Natural killer cell treated with Interleukin-12 subunit alpha and Interleukin-12 subunit beta and Interleukin-15 and Interleukin-18, amount 100 ng/mL, for 72 hours (primary cell): ENCODE measurements around the gene UPF2. TPM values are rescaled to one million over a fixed set of nuclear protein-coding genes. Genes with fewer than 3 reads are reported as not detected.

ENCODE experiments used
- ATAC-seq, 2 donors: fragments of 150-1000 bp; cut with Tn5 transposase in 1 of 2; sonication (Bioruptor Pico), chemical (Tn5 transposase) in 1 of 2; 2 replicates each; pipeline ENCODE4 v1.10.0; 2021
- DNase-seq: peaks from one replicate; pipeline ENCODE4 v3.0.0; 2022; ENCODE audit warnings: low spot score
- H3K27ac Mint-ChIP-seq, 2 donors: 1 replicate in 1 of 2; 2 replicates in 1 of 2; pipeline ENCODE4 v1.8.0; 2022; ENCODE audit warnings: mixed read lengths in 2 of 2, mild to moderate bottlenecking in 1 of 2, moderate library complexity in 1 of 2
- H3K27me3 Mint-ChIP-seq, 2 donors: 1 replicate in 1 of 2; 2 replicates in 1 of 2; pipeline ENCODE4 v1.8.0; 2022; ENCODE audit warnings: mixed read lengths in 2 of 2
- H3K36me3 Mint-ChIP-seq: one replicate; pipeline ENCODE4 v1.8.0; 2022; ENCODE audit warnings: mixed read lengths
- H3K4me1 Mint-ChIP-seq, 2 donors: 1 replicate in 1 of 2; 2 replicates in 1 of 2; pipeline ENCODE4 v1.8.0; 2022; ENCODE audit warnings: low read depth in 2 of 2, mixed read lengths in 2 of 2, mild to moderate bottlenecking in 1 of 2
- H3K4me3 Mint-ChIP-seq: one replicate; pipeline ENCODE4 v1.8.0; 2022; ENCODE audit warnings: mixed read lengths
- H3K9me3 Mint-ChIP-seq: 2 replicates; pipeline ENCODE4 v1.8.0; 2022; ENCODE audit warnings: mixed read lengths
- total RNA-seq, 2 donors: library from RNA; stranded (reverse); gene quantifications; one replicate each; pipeline ENCODE4 v1.2.3, GENCODE V29; 2022

UPF2 gene
- total RNA-seq, 2 donors from 2014 or later, result 39.6 to 55.1 TPM

DNA sequence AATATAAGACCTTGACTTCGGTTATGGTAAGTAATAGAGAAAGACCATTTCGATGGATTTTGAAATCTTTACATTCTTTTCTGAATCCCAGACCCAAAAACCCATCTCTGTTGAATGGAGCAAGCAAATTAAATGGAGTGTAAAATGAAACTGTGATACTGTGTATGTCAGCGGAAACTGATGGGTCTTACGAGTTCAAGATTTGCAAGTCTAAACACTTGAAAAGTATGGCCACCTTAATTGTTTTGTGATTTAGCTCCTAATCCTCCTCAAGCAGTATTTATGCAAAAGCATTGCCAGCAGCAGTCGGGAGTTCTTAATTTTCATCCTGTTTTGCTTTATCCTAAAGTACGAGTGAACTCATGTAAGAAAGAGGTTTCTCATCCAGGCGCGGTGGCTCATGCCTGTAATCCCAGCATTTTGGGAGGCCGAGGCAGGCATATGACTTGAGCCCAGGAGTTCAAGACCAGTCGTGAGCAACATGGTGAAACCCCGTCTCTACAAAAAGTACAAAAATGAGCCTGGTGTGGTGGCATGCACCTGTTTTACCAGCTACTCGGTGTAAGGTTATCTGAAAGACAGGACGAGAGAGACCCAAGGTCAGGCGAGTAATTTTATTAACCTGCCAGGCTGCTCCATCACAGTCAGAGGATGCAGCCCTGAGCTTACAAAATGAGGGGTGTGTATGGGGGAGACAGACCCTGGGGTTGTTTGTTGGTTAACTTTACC, 20.3 kb upstream of the UPF2 start:
- Mint-ChIP-seq H3K27me3 (peaks cover 0 to 5% of the 10 kb centered on the region in 2 donors), H3K27ac (no peak overlapping the region), H3K9me3 (no peaks in the 10 kb centered on the region), H3K4me1 (no peaks in the 10 kb centered on the region), H3K36me3 (no peaks in the 10 kb centered on the region), H3K4me3 (no peak overlapping the region)
- ATAC-seq, result no peak
- DNase-seq, result no peak

DNA sequence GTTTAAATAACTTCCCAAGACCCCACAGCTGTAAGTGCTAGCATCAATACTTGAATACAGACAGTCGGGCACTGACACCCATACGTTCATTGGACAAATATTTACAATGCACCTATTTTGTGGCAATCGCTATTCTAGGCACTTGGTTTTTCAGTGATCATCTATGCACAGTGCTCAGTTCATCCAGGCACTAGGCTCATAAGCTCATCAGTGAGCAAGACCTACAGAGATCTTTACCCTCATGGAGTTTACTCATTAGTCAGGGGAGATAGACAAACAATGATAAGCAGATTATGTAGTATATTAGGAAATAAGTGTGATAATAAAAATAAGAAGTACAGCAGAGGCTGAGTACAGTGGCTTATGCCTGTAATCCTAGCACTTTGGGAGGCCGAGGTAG, 18.5 kb upstream of the UPF2 start:
- Mint-ChIP-seq H3K27me3 (peaks cover 0 to 5% of the 10 kb centered on the region in 2 donors), H3K4me1 (no peaks in the 10 kb centered on the region), H3K4me3 (no peak overlapping the region), H3K36me3 (no peaks in the 10 kb centered on the region), H3K9me3 (no peaks in the 10 kb centered on the region), H3K27ac (no peak overlapping the region)
- no peak for DNase-seq
- ATAC-seq, result no peak

DNA sequence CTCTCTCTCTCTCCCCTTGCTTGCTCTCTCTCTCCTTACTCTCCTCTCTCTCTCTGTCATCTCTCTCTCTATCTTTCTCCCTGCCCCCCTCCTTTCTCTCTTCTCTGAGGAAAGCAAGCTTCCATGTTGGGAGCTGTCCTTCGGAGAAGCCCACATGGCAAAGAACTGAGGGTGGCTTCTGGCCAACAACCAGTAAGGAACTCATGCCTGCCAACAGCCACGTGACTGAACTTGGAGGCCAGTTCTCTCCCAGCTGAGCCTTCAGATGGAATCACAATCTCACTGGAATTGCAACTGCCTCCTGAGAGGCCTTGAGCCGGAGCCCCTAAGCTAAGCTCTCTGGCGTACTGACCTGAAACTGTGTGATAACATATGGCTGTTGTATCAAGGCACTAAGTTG, 14.1 kb upstream of the UPF2 start:
- Mint-ChIP-seq H3K27me3 (no peaks in the 10 kb centered on the region), H3K36me3 (no peaks in the 10 kb centered on the region), H3K9me3 (no peaks in the 10 kb centered on the region), H3K4me3 (no peak overlapping the region), H3K4me1 (no peaks in the 10 kb centered on the region), H3K27ac (no peak overlapping the region)
- DNase-seq (no peak), ATAC-seq (no peak)

DNA sequence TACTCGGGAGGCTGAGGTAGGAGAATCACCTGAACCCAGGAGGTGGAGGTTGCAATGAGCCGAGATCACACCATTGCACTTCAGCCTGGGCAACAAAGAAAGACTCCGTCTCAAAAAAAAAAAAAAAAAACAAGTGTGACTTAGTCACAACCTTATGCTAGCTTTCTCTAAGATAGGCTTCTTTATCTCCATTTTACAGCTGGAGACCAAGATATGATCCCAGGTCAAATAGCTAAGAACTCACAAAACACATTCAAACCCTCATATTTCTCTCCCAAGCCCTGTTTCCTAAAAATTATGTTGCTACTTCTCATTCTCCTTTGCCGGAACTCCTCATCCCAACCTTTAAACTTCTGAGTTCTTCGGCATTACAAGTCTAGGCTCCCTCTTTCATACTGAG, 13.1 kb upstream of the UPF2 start:
- H3K27ac Mint-ChIP-seq, result no peak overlapping the region
- no peaks in the 10 kb centered on the region for H3K9me3 Mint-ChIP-seq
- DNase-seq (no peak), ATAC-seq (no peak)
- H3K27me3 Mint-ChIP-seq, result no peaks in the 10 kb centered on the region
- no peak overlapping the region for H3K4me3 Mint-ChIP-seq
- no peaks in the 10 kb centered on the region for H3K4me1 Mint-ChIP-seq
- H3K36me3 Mint-ChIP-seq, result no peaks in the 10 kb centered on the region

DNA sequence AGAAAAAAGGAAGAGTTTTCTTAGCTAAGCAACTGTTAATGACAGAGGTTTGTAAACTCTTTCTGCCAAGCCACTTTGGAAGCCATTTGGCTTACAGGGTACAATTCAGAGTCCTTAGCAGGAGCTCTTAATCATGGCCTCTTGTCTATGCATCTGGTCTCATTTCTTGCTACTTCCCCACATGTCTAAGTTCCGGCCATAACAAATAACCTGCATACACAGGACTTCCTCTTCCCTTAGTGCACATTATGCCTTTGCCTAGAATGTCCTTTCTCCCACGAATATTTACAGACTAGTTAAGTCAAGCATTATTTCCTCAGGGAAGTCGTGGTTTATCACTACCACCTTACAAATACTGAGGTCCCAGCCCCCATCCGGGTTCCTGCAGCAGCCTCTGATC, 8.6 kb upstream of the UPF2 start:
- no peaks in the 10 kb centered on the region for H3K36me3 Mint-ChIP-seq
- no peaks in the 10 kb centered on the region for H3K9me3 Mint-ChIP-seq
- no peak for DNase-seq
- no peak for ATAC-seq
- H3K27ac Mint-ChIP-seq, result no peak overlapping the region
- peaks cover 0 to 5% of the 10 kb centered on the region in 2 donors for H3K4me1 Mint-ChIP-seq
- H3K4me3 Mint-ChIP-seq, result no peak overlapping the region
- peaks cover 3 to 7% of the 10 kb centered on the region in 2 donors for H3K27me3 Mint-ChIP-seq

DNA sequence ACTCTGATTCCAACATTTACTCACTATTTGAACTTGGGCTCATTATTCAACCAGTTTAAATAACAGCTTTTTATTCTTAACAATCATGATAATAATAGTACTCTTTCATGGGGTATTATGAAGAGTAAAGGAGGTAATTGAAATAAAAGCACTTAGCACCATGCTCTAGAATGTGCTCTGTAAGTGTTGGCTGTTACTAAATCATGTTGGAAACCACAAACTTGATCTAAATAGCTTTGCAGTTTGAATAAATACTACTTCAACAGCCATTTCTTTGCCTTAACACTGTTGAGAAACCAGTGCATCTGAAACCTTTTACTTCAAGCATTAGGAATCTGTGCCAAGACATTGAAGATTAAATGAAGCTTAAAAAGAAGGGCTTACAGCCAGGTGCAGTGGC, 7.9 kb upstream of the UPF2 start:
- Mint-ChIP-seq H3K9me3 (no peaks in the 10 kb centered on the region), H3K27me3 (peaks cover 3 to 7% of the 10 kb centered on the region in 2 donors), H3K36me3 (no peaks in the 10 kb centered on the region), H3K4me3 (no peak overlapping the region), H3K27ac (no peak overlapping the region), H3K4me1 (peaks cover 0 to 5% of the 10 kb centered on the region in 2 donors)
- ATAC-seq (no peak), DNase-seq (no peak)

DNA sequence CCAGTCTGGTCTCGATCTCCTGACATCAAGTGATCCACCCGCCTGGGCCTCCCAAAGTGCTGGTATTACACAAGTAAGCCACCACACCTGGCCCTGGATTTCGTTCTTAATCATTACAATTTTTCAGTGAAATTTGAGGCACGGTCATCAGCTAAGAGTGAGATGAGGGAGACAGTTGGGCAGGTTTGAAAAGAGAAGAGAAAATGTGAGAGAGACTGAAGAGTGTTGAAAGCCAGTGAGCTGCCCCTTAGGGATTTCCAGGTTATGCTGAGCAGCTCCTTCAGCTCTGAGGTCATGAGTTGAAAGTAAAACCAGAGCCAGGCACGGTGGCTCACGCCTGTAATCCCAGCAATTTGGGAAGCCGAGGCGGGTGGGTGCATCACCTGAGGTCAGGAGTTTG, 5.9 kb upstream of the UPF2 start:
- H3K4me1 Mint-ChIP-seq, result peaks cover 0 to 5% of the 10 kb centered on the region in 2 donors
- peaks cover 3 to 7% of the 10 kb centered on the region in 2 donors for H3K27me3 Mint-ChIP-seq
- no peaks in the 10 kb centered on the region for H3K9me3 Mint-ChIP-seq
- no peaks in the 10 kb centered on the region for H3K36me3 Mint-ChIP-seq
- no peak for ATAC-seq
- DNase-seq, result no peak
- no peak overlapping the region for H3K4me3 Mint-ChIP-seq
- no peak overlapping the region for H3K27ac Mint-ChIP-seq

DNA sequence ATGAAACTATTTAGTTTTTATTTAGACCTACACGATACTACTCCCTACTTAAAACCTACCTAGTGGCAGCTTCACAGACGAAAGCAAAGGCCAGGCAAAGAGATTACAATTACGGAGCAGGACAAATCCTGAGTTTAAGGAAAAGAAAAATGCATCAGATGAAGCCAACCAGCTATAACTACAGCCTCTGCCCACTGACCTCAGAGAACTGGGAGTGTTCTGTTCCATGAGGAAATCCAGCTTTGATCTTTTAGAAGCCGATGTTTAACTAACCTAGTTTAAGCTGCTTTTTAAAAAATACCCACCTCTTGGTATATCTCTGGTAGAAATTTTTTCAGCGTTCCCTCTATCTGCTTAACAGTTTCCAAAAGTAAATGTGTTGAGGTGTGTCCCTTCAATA, 3.0 kb upstream of the UPF2 start:
- Mint-ChIP-seq H3K9me3 (no peaks in the 10 kb centered on the region), H3K36me3 (peaks cover 7% of the 10 kb centered on the region), H3K4me1 (peaks cover 16 to 28% of the 10 kb centered on the region in 2 donors), H3K4me3 (no peak overlapping the region), H3K27ac (no peak overlapping the region), H3K27me3 (peaks cover 3 to 7% of the 10 kb centered on the region in 2 donors)
- no peak for ATAC-seq
- no peak for DNase-seq

DNA sequence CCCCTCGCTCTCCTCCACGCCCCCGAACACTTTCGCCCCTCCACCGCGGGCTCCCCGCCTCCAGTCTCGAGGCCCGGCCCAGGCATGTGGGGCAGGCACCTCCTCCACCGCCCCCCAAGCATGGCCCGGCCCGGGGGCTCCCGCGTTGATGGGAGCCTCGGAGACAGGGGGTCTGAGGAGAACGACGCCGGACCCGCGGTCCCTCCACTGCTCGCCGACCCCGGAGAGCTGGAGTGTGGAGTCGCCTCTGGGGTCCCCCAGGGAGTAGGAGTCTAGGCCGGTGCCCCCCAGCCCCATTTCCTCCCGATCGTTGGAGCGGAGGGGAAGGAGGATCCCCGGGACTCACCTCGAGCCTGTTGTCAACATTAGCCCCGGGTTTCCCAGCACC, 206 bp downstream of the UPF2 start:
- H3K36me3 Mint-ChIP-seq, result peaks cover 7% of the 10 kb centered on the region
- no peaks in the 10 kb centered on the region for H3K9me3 Mint-ChIP-seq
- peaks cover 27 to 29% of the 10 kb centered on the region in 2 donors for H3K4me1 Mint-ChIP-seq

DNA sequence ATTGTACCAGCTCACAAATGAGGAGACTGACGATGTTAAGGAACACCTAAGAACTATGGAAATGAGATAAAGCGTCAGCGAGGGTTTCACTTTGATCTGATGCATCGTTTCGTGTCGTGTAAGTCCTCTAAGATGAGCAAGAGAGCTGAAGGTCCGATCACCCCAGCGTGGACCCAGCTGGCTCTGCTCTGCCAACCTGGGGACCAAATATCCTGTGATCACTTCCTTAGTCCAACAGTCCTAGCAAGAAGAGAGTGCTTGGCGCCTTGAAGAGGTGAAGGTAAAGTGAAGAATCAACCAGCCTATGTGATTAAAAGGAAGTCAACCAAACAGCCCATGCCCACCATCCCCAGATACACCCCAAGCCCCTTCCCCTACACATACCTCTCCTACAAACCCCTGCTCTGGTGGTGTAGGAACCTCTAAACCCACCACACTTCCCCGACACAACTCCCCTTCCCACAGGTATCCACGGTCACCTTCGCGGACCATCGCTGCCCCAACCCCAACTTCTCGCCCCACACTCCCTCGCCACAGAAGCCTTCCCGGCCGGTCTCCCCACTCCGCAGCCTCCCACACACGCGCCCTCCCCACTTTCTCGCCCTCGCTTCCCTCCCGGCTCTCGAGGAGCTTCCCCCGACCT, 722 bp downstream of the UPF2 start:
- Mint-ChIP-seq H3K27ac (peak overlapping the region; percentile 99 to 100), H3K36me3 (peaks cover 7% of the 10 kb centered on the region), H3K9me3 (no peaks in the 10 kb centered on the region), H3K4me3 (peak overlapping the region; percentile 99), H3K4me1 (peaks cover 27 to 29% of the 10 kb centered on the region in 2 donors), H3K27me3 (peaks cover 0 to 2% of the 10 kb centered on the region in 2 donors)
- DNase-seq (no peak), ATAC-seq (peak in 1 of 2 donors; percentile 22)

More for the DNA sequence above, 206 bp downstream of the UPF2 start:
- H3K27me3 Mint-ChIP-seq, result peaks cover 1 to 3% of the 10 kb centered on the region in 2 donors
- peak; percentile 26 to 57 for ATAC-seq
- peak; percentile 73 for DNase-seq
- peak overlapping the region; percentile 99 for H3K4me3 Mint-ChIP-seq
- H3K27ac Mint-ChIP-seq, result peak overlapping the region; percentile 99 to 100

DNA sequence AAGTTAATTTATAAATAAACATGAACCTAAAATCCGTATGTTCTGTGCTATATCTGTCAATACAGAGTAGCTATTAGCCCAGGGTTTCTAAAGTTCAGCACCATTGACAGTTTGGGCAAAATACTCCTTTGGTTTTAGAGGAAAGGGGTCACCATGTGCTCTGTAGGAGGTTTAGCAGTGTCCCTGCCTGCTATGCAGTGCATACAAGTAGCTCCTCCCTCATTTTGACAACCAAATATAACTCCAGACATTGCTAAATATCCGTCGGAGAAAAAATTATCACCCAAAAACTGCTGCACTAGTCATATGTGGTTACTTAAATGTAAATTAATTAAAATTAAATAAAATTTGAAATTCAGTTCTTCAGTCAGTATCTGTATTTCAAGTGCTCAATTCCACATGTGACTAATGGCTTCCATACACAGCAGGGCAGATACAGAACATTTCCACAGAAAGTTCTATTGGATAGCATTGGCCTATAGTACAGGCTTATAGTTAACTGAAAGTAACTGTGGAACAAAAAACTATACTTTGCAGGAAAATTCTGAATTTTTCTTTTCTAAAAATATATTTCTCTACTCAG, 6.4 kb downstream of the UPF2 start:
- Mint-ChIP-seq H3K27me3 (no peaks in the 10 kb centered on the region), H3K27ac (no peak overlapping the region)

DNA sequence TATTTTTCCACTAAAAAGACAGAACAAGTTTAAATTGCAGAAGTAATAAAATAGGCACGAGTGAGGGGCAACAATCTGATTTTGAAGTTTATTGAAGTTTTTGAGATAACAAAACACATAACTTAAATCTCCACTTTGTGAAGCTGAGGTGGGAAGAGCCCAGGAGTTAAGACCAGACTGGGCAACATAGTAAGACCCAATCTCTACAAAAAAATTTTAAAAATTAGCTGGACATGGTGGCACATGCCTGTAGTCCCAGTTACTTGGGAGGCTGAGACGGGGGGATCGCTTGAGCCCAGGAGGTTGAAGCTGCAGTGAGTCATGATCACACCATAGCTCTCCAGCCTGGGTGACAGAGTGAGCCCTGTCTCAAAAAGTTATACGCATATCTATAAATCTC, 11.2 kb downstream of the UPF2 start:
- Mint-ChIP-seq H3K27ac (no peak overlapping the region), H3K36me3 (peaks cover 29% of the 10 kb centered on the region), H3K4me1 (peaks cover 20 to 21% of the 10 kb centered on the region in 2 donors), H3K27me3 (no peaks in the 10 kb centered on the region), H3K9me3 (no peaks in the 10 kb centered on the region), H3K4me3 (no peak overlapping the region)
- DNase-seq (no peak), ATAC-seq (no peak)

More for the DNA sequence above, 6.4 kb downstream of the UPF2 start:
- Mint-ChIP-seq H3K9me3 (no peaks in the 10 kb centered on the region), H3K4me1 (peaks cover 18% of the 10 kb centered on the region in 2 donors), H3K4me3 (no peak overlapping the region), H3K36me3 (peaks cover 8% of the 10 kb centered on the region)
- DNase-seq (no peak), ATAC-seq (no peak)

DNA sequence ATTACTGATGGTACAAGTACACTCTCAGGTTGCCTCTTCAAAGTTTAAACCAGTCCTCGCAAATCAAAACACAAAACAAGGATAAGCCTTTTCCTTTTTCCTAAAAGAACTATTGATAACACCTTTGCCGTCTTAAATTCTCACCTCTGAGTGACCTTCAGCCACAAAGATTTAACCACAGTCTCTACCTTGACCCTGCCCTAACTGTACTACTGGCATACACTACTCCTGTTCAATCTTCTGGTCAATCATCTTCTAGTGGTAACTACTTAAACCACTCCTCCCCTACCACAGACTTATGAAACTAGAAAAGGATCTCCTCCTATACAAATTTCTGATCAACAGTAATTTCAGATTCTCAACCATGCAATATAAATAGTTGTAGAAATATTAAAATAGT, 15.1 kb downstream of the UPF2 start:
- H3K27ac Mint-ChIP-seq, result no peak overlapping the region
- no peak overlapping the region for H3K4me3 Mint-ChIP-seq
- DNase-seq (no peak), ATAC-seq (no peak)
- no peaks in the 10 kb centered on the region for H3K9me3 Mint-ChIP-seq
- H3K36me3 Mint-ChIP-seq, result peaks cover 21% of the 10 kb centered on the region
- H3K4me1 Mint-ChIP-seq, result peaks cover 19 to 22% of the 10 kb centered on the region in 2 donors
- H3K27me3 Mint-ChIP-seq, result no peaks in the 10 kb centered on the region

DNA sequence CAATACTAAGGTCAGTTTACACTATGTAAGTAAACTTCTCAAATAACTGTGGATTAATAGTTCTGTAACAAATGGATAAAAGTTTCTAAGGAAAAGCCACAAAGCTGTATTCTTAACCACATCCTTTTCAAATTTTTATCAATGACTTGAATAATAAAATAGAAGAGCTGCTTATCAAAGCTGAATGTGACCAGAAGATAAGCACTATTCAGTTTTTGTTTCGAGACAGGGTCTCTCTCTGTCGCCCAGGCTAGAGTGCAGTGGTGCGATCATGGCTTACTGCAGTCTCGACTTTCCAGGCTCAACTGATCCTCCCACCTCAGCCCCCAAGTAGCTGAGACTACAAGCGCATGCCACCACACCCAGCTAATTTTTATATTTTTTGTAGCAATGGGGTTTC, 17.0 kb downstream of the UPF2 start:
- peaks cover 21 to 27% of the 10 kb centered on the region in 2 donors for H3K4me1 Mint-ChIP-seq
- H3K36me3 Mint-ChIP-seq, result peaks cover 21% of the 10 kb centered on the region
- DNase-seq (no peak), ATAC-seq (no peak)
- H3K9me3 Mint-ChIP-seq, result no peaks in the 10 kb centered on the region
- H3K4me3 Mint-ChIP-seq, result no peak overlapping the region
- no peak overlapping the region for H3K27ac Mint-ChIP-seq
- H3K27me3 Mint-ChIP-seq, result no peaks in the 10 kb centered on the region
